ENCODE results near the gene TBX19.

DNA sequence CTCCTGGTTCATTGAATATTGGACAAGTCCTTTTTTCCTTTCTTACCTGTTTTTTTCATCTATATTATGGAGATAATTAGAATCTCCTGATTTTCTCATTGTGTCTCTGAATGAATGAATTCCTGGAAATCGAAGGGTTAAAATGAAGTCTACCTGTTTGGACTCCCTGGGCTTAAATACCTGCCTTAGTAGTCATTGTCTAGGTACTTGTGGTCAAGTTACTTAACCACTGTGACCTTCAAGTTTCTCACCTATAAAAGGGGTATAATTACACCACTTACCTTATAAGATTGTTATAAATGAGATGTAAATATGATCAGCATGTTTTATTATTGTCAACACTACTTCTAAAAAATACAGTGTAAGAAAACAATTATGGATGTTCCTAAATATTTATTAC, 9.0 kb upstream of the TBX19 start:
- TF ChIP-seq TARDBP (IDR thresholded peaks at IDR 0.05) (no peak), SP1 (IDR thresholded peaks at IDR 0.05) (no peak), NFRKB (IDR thresholded peaks at IDR 0.05) (no peak), CTBP1 (IDR thresholded peaks at IDR 0.05; ENCODE audit: borderline replicate concordance) (no peak), L3MBTL2 (conservative IDR thresholded peaks at IDR 0.05) (no peak), ZNF384 (IDR thresholded peaks at IDR 0.05) (no peak), FOXM1 (IDR thresholded peaks at IDR 0.05; ENCODE audit: borderline replicate concordance) (no peak), ELF4 (IDR thresholded peaks at IDR 0.05) (no peak), FOXA1 (IDR thresholded peaks at IDR 0.05) (no peak), SUZ12 (IDR thresholded peaks at IDR 0.05) (no peak), ARNT (IDR thresholded peaks at IDR 0.05) (no peak), BHLHE40 (IDR thresholded peaks at IDR 0.05; ENCODE audit: borderline replicate concordance) (no peak), LEF1 (IDR thresholded peaks at IDR 0.05; ENCODE audit: borderline replicate concordance) (no peak)
- TF ChIP-seq, protein P1, sequence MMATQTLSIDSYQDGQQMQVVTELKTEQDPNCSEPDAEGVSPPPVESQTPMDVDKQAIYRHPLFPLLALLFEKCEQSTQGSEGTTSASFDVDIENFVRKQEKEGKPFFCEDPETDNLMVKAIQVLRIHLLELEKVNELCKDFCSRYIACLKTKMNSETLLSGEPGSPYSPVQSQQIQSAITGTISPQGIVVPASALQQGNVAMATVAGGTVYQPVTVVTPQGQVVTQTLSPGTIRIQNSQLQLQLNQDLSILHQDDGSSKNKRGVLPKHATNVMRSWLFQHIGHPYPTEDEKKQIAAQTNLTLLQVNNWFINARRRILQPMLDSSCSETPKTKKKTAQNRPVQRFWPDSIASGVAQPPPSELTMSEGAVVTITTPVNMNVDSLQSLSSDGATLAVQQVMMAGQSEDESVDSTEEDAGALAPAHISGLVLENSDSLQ (IDR thresholded peaks at IDR 0.05): no peak

Measured in HEK293T (cell line).